Caco-2 (cell line): ENCODE data around the gene NYAP2. TPM values are rescaled to one million over a fixed set of nuclear protein-coding genes. Genes with fewer than 3 reads are reported as not detected.

Experiments
- BruUV-seq: library from RNA; stranded (reverse); fragments of 400-500 nt; replicated peaks from 2 replicates; lab custom pipeline; 2021; lab: Mats Ljungman, UMichigan
- CTCF ChIA-PET: fragments of 300-600 bp; sonication (Branson Sonifier 250); formaldehyde crosslinking; loops from one replicate; lab custom pipeline; 2022; ENCODE audit warnings: antibody characterized with exemption; lab: Charles Lee
- POLR2A ChIA-PET: fragments of 300-600 bp; sonication (Branson Sonifier 250); formaldehyde crosslinking; loops from one replicate; lab custom pipeline; 2022; ENCODE audit warnings: antibody characterized with exemption; lab: Charles Lee
- DNase-seq, 2 experiments: peaks; one replicate each; pipeline versions ENCODE4 v3.0.0 to v3.0.0-alpha.2; 2020 to 2022
- H3K27me3 ChIP-seq: replicated peaks from 2 replicates; pipeline ENCODE4 v1.6.0; 2011; ENCODE audit warnings: low read length; ENCODE audit not compliant: control insufficient read depth, insufficient read depth
- H3K36me3 ChIP-seq: 2 replicates; pipeline ENCODE4 v1.5.1; 2011; ENCODE audit warnings: low read length; ENCODE audit not compliant: control insufficient read depth, insufficient read depth
- H3K4me1 ChIP-seq: fragments of 250-450 bp; sonication (Bioruptor Pico); 2 replicates; pipeline ENCODE4 v1.5.1; 2020; ENCODE audit warnings: mild to moderate bottlenecking
- H3K4me3 ChIP-seq: 2 replicates; pipeline ENCODE4 v1.5.1; 2011; ENCODE audit warnings: low read depth, mild to moderate bottlenecking, control low read depth, low read length
- H3K9me3 ChIP-seq: fragments of 250-450 bp; sonication (Bioruptor Pico); 2 replicates; pipeline ENCODE4 v1.5.1; 2020; ENCODE audit warnings: mild to moderate bottlenecking, moderate library complexity
- H3K27ac Mint-ChIP-seq: one replicate; pipeline ENCODE4 v1.8.0; 2022; ENCODE audit warnings: mixed read lengths; ENCODE audit not compliant: unreplicated experiment
- H3K27me3 Mint-ChIP-seq: one replicate; pipeline ENCODE4 v1.8.0; 2022; ENCODE audit warnings: mixed read lengths; ENCODE audit not compliant: insufficient read depth, unreplicated experiment
- H3K36me3 Mint-ChIP-seq: one replicate; pipeline ENCODE4 v1.8.0; 2022; ENCODE audit warnings: mild to moderate bottlenecking, mixed read lengths; ENCODE audit not compliant: insufficient read depth, unreplicated experiment
- H3K4me1 Mint-ChIP-seq: one replicate; pipeline ENCODE4 v1.8.0; 2022; ENCODE audit warnings: low read depth, mixed read lengths; ENCODE audit not compliant: unreplicated experiment
- H3K4me3 Mint-ChIP-seq: one replicate; pipeline ENCODE4 v1.8.0; 2022; ENCODE audit warnings: mild to moderate bottlenecking, moderate library complexity, mixed read lengths; ENCODE audit not compliant: unreplicated experiment
- H3K9me3 Mint-ChIP-seq: one replicate; pipeline ENCODE4 v1.8.0; 2022; ENCODE audit warnings: mixed read lengths; ENCODE audit not compliant: unreplicated experiment
- intact Hi-C: fragments of 100-400 bp; cut with micrococcal nuclease; formaldehyde crosslinking; loops from one replicate; pipeline ENCODE4 v1.10.0; 2022; ENCODE audit not compliant: unreplicated experiment
- total RNA-seq: library from RNA; stranded (reverse); gene quantifications from 2 replicates; pipeline ENCODE4 v1.2.3, GENCODE V29; 2022
- TF ChIP-seq, protein P1 (sequence below), 2 experiments: fragments of 200-600 bp in 1 of 2; IDR thresholded peaks; 1 replicate in 1 of 2; 2 replicates in 1 of 2; pipeline versions ENCODE4 v1.5.1 to v1.8.0; 2011 to 2022; ENCODE audit warnings: antibody characterized with exemption in 1 of 2, control low read depth in 1 of 2, inconsistent platforms in 1 of 2, low read depth in 1 of 2, low read length in 1 of 2, mild to moderate bottlenecking in 1 of 2, moderate library complexity in 1 of 2; ENCODE audit not compliant: insufficient read depth in 1 of 2, severe bottlenecking in 1 of 2, unreplicated experiment in 1 of 2

NYAP2 gene
- total RNA-seq, 1 experiment from 2014 or later, result 0.11 TPM

DNA sequence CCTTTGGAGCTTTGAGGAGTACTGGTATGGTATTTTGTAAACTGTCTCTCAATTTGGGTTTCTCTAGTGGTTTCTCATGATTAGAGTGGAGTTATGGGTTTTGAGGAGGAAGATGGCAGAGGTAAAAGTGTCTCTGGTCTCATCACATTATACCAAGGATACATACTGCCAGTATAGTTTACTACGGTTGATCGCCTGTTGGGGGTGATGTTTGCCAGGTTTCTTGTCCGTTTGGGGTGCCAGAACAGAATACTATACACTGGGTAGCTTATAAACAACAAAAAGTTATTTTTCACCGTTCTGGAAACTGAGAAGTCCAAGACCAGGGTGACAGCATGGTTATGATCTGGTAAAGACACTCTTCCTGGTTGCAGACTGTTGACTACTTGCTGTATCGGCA, 293.7 kb downstream of the NYAP2 start:
- intact Hi-C loops, result no loop called here
- BruUV-seq, result no TSS peak
- Histone ChIP-seq H3K4me3 (no peak overlapping the region), H3K36me3 (no peaks in the 10 kb centered on the region), H3K4me1 (no peaks in the 10 kb centered on the region), H3K9me3 (no peaks in the 10 kb centered on the region), H3K27me3 (no peaks in the 10 kb centered on the region)
- Mint-ChIP-seq H3K27me3 (no peaks in the 10 kb centered on the region), H3K27ac (no peak overlapping the region), H3K9me3 (no peaks in the 10 kb centered on the region), H3K4me1 (no peaks in the 10 kb centered on the region), H3K4me3 (no peak overlapping the region), H3K36me3 (no peaks in the 10 kb centered on the region)
- no peak for DNase-seq
- ChIA-PET CTCF (no interaction called here), POLR2A (no interaction called here)
- TF ChIP-seq, protein P1, sequence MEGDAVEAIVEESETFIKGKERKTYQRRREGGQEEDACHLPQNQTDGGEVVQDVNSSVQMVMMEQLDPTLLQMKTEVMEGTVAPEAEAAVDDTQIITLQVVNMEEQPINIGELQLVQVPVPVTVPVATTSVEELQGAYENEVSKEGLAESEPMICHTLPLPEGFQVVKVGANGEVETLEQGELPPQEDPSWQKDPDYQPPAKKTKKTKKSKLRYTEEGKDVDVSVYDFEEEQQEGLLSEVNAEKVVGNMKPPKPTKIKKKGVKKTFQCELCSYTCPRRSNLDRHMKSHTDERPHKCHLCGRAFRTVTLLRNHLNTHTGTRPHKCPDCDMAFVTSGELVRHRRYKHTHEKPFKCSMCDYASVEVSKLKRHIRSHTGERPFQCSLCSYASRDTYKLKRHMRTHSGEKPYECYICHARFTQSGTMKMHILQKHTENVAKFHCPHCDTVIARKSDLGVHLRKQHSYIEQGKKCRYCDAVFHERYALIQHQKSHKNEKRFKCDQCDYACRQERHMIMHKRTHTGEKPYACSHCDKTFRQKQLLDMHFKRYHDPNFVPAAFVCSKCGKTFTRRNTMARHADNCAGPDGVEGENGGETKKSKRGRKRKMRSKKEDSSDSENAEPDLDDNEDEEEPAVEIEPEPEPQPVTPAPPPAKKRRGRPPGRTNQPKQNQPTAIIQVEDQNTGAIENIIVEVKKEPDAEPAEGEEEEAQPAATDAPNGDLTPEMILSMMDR (IDR thresholded peaks at IDR 0.05; ENCODE audit: insufficient read depth in 1 of 2, low read depth in 1 of 2, low read length in 1 of 2, severe bottlenecking in 1 of 2, unreplicated experiment in 1 of 2), result no peak

DNA sequence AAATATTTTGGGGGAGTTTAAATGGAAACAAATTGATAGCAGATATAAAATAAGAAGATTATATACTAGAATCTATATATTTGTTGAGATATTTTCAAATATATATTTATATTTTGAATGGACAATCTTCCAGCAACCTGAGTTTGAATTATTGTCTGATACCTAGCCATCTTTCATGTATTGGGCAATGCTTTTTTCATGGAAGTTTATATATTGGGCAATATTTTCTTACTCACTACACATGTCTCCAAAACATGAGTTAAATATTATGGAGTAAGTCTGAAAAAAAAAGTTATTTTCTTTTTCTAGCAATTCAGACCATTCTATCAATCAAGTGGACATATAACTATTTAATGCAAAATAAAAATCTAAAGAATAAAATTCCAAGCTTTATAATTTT, 295.2 kb downstream of the NYAP2 start:
- intact Hi-C loops, result no loop called here
- H3K36me3 ChIP-seq, result no peaks in the 10 kb centered on the region
- Mint-ChIP-seq H3K4me3 (no peak overlapping the region), H3K9me3 (no peaks in the 10 kb centered on the region), H3K27ac (no peak overlapping the region), H3K4me1 (no peaks in the 10 kb centered on the region), H3K27me3 (no peaks in the 10 kb centered on the region), H3K36me3 (no peaks in the 10 kb centered on the region)
- no peaks in the 10 kb centered on the region for H3K9me3 ChIP-seq
- no peaks in the 10 kb centered on the region for H3K27me3 ChIP-seq
- BruUV-seq, result no TSS peak
- ChIA-PET CTCF (no interaction called here), POLR2A (no interaction called here)
- no peaks in the 10 kb centered on the region for H3K4me1 ChIP-seq
- no peak for DNase-seq
- no peak overlapping the region for H3K4me3 ChIP-seq
- TF ChIP-seq, protein P1 (IDR thresholded peaks at IDR 0.05; ENCODE audit: insufficient read depth in 1 of 2, low read depth in 1 of 2, low read length in 1 of 2, severe bottlenecking in 1 of 2, unreplicated experiment in 1 of 2), result no peak

GRCh38 chr2:225697936-225698335, 298.4 kb downstream of the NYAP2 start:
- no peak overlapping the region for H3K4me3 ChIP-seq
- intact Hi-C loops, result no loop called here
- no peaks in the 10 kb centered on the region for H3K4me1 ChIP-seq
- H3K9me3 Mint-ChIP-seq, result no peaks in the 10 kb centered on the region
- no peak overlapping the region for H3K27ac Mint-ChIP-seq
- ChIA-PET POLR2A (no interaction called here), CTCF (no interaction called here)
- H3K36me3 ChIP-seq, result no peaks in the 10 kb centered on the region
- H3K27me3 Mint-ChIP-seq, result no peaks in the 10 kb centered on the region
- H3K27me3 ChIP-seq, result no peaks in the 10 kb centered on the region
- H3K9me3 ChIP-seq, result no peaks in the 10 kb centered on the region
- no peaks in the 10 kb centered on the region for H3K4me1 Mint-ChIP-seq
- H3K36me3 Mint-ChIP-seq, result no peaks in the 10 kb centered on the region
- no TSS peak for BruUV-seq
- H3K4me3 Mint-ChIP-seq, result no peak overlapping the region
- no peak for DNase-seq
- TF ChIP-seq, protein P1 (IDR thresholded peaks at IDR 0.05; ENCODE audit: insufficient read depth in 1 of 2, low read depth in 1 of 2, low read length in 1 of 2, severe bottlenecking in 1 of 2, unreplicated experiment in 1 of 2), result no peak
